ENCODE data around the gene SUCO.

SUCO gene

GRCh38 chr1:172656576-172656975, 123.6 kb downstream of the SUCO start:
- Mint-ChIP-seq H3K36me3 (peaks cover 14% of the 10 kb centered on the region), H3K27ac (peak overlapping the region; percentile 6), H3K4me3 (no peak overlapping the region), H3K27me3 (no peaks in the 10 kb centered on the region), H3K4me1 (peaks cover 63% of the 10 kb centered on the region), H3K9me3 (no peaks in the 10 kb centered on the region)

GRCh38 chr1:172657586-172657985, 124.6 kb downstream of the SUCO start:
- Mint-ChIP-seq H3K4me3 (no peak overlapping the region), H3K36me3 (peaks cover 14% of the 10 kb centered on the region), H3K4me1 (peaks cover 71% of the 10 kb centered on the region), H3K9me3 (no peaks in the 10 kb centered on the region), H3K27me3 (no peaks in the 10 kb centered on the region), H3K27ac (no peak overlapping the region)

- H3K27me3 Mint-ChIP-seq = no peaks in the 10 kb centered on the region
- H3K27ac Mint-ChIP-seq = peak within 1 kb of the TSS; percentile 91
- peaks cover 76% of the 10 kb centered on the region for H3K4me1 Mint-ChIP-seq
- peaks cover 23% of the 10 kb centered on the region for H3K36me3 Mint-ChIP-seq
- peak within 1 kb of the TSS; percentile 96 for H3K4me3 Mint-ChIP-seq
- H3K9me3 Mint-ChIP-seq = no peaks in the 10 kb centered on the region
Observed at GRCh38 chr1:172658871-172659453, 126.0 kb downstream of the SUCO start, which contains the start of gene FASLG. TSS of gene FASLG (plus strand) at chr1:172659103. CDS start at chr1:172659202, 99 bp downstream.

GRCh38 chr1:172661107-172661506, 128.2 kb downstream of the SUCO start:
- Mint-ChIP-seq H3K27me3 (no peaks in the 10 kb centered on the region), H3K36me3 (peaks cover 36% of the 10 kb centered on the region), H3K4me3 (peak overlapping the region; percentile 96), H3K4me1 (peaks cover 79% of the 10 kb centered on the region), H3K27ac (peak overlapping the region; percentile 57), H3K9me3 (no peaks in the 10 kb centered on the region)

Data from activated naive CD4-positive, alpha-beta T cell treated with anti-CD3 and anti-CD28 coated beads, Interleukin-2, amount 50 U/mL, for 24 hours (primary cell).